ENCODE results near the gene PNPLA3.
"Not testable (repeated sequence)": the region's sequence is repeated elsewhere in the genome, so short reads cannot be mapped to it uniquely, and the experiment has no call there.

PNPLA3 gene

DNA sequence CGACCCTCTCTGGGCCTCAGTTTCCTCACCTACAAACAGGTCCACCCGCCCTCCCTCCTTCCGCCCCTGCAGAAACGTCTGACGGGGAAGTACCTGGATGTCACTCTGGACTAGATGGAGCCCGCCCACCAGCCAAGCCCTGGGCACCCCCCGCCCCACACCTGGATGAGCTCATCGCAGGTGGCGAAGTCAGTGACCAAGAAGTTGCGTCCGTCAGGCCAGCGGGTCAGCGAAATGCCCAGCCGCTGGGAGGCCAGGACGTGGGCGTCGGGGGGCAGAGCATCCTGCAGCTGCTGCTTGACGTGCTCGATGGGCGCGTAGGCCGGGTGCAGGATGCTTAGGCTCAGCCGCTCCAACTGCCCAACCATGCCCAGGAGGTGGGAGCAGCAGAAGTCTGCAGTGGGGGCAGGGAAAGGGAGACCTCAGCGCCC lies 32.7 kb upstream of the PNPLA3 start:
- no peak for DNase-seq

DNA sequence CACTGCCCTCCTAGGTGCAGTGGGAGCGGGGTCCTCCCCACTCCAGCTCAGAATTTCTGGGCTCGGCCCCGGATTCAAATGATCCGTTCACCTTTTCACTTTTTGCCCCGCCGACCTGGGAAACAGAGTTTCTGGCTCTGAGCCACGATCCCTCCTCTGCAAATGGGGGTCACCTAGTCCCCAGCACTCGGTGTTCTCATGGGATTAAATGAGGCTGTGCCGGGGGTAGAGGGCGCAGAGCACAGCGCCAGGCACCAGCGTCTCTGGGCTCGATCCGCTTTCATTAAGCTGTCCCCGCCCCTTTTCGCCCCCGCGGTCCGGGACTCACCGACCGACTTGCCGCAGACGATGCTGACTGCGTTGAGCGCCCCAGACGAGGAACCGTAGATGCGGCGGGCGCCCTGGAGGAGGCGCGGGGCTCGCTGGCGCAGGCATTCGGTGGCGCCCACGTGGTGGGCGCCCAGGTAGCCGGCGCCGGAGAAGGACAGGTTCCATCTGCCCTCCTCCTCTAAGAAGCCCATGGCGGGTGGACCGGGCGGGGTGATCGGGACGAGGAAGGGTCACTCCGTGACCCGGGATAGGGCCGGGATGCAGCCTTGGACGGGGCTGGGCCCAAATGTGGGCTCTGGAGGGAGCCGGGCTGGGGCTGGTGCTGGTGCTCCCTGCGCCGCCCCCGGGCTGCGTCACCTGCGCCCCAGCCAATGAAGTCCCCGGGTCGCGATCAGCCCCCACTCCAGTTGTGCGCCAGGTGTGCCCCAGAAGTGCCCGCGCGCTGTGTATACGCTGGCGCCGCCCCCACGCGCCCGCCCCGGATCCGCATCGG lies 32.0 kb upstream of the PNPLA3 start, which contains the start of gene PNPLA5:
TSS of gene PNPLA5 (minus strand) at position 654 of the 823 bp plus-strand sequence. CDS start at position 521, 133 bp downstream.
- peak; percentile 19 for DNase-seq

DNA sequence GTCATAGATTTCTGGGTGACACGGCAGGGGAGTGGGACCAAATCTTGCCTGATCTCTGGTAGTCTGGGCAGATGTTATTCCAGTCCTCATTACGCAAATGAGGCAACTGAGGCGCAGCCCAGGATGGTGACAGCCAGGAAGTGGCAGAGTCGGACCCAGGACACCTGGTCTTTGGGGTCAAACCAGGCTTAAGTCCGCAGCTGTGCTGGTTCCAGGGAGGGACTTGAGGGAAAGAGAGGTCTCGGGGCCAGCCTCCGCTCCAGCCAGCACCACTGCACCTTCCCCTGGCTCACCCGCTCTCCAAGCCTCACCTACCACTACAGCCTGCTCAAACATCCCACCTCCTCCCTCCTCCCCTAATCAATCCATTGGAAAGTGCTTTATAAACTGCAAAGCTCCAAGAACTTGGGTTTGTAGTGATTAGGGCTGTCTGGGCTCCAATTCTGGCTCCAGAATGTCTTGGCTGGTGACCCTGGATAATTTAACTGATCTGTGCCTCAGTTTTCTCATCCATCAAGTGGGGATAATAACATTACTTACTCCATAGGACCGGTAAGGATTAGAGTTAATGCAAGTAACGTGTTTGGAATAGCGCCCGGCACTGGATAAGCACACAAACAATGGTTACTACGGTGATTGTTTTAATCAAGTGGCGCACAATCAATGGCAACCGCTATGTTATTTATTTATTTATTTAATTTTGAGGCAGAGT lies 31.3 kb upstream of the PNPLA3 start:
- DNase-seq, result no peak

DNA sequence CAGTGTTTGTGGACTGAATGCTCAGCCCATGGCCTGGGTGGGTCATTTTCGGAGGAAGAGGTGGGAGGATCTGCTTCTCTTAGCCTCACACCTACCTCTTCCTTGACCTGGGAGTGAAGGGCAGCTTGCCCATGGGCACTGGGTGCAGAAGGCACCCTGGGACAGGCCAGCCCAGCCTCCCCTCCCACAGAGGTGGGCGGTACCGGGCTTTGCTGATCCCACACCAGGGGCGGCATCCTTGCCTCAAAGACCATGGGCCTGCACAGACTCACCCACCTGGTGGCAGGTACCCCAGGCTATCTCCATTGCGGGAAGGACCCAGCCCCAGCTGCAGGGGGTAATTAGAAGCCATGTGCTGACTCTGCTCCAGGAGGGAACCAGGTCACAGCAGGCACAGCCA lies 30.3 kb upstream of the PNPLA3 start:
- no peak for DNase-seq

DNA sequence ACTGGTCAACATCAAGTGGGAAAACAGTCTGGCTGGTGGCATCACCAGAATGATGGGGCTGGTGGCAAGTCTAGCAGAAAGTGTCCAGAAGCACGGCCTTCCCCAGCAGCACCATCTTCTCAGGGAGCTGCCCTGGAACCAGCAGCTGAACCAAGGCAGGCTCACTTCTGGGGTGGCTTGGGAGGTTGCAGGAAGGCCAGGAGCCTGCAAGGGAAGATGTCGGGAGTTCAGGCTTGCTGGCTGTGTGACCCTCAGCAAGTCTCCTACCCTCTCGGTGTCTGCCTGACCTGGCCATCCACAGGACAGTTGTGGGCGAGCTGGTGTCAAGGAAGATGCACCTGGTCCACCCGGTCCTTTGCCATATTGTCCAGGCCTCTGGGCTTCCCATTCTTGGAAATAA lies 29.5 kb upstream of the PNPLA3 start:
- DNase-seq, result no peak

DNA sequence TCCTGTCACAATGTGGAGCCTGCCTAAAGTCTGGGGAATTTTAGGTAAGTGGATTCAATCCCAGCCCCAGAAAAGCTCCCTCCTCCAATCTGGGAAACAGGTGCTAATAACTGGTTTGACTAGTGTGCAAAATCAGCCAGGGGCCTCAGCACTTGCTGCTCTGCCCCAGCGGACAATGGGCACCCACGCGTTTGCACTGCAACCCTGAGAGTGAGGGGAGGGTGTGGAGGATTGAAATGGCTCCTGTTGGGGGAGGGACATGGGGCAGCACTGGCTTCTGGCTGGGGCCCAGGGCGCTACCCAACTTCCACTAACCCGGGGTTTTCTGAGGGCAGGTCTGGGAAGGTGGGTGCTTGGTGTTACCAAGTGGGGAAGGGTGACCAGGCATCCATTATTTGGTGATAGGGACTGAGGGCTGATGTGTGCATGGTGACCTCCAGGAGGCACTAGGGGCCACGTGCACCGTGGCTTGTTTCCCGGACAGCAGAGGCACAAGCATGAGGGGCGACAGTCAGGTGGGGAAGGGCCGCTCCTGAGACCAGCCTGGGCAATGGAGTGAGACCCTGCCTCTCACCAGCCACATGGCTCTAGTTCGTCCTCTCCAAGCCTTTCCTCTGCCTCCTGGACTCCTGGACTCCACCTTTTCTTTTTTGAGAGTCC lies 27.5 kb upstream of the PNPLA3 start:
- DNase-seq, result no peak

DNA sequence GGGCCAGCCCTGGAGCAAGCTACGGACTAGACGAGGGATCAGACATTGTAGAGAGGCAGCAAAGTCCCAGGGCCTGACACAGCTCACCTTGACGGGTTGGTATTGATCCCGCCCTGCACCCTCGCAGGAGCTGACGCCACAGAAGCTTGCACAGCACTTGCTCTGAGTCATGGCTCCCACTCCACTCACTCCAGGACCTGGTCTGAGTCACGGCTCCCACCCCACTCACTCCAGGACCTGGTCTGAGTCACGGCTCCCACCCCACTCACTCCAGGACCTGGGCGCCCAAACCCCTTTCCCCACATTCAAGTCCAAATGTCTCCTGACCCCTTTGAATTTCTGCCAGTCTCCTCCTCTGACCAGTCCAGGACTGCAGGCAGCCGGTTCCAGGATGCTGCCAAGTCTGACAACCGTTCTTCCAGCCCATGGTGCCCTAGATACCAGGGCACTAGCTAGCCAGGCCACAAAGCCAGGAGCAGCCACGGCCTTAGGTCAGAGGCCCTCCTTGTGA lies 25.8 kb upstream of the PNPLA3 start:
- no peak for DNase-seq

DNA sequence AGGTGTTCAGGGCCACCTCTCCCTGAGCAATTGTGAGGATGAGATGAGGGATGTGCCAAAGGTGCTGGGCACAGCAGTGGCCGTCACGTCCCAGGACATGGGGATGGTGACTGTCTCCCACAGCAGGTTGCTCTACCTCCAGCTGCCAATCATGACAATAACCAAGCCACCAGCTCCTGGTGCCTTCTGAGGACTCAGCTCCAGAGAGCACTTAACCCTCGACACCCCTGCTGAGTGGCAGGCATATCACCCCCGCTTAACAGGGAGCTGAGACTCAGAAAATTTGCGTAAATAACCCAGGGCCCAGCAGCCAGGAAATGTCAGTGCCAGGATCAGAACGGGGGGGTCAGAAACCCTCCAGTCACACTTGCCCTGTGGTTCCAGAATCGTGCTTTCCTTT lies 23.4 kb upstream of the PNPLA3 start:
- DNase-seq, result no peak

DNA sequence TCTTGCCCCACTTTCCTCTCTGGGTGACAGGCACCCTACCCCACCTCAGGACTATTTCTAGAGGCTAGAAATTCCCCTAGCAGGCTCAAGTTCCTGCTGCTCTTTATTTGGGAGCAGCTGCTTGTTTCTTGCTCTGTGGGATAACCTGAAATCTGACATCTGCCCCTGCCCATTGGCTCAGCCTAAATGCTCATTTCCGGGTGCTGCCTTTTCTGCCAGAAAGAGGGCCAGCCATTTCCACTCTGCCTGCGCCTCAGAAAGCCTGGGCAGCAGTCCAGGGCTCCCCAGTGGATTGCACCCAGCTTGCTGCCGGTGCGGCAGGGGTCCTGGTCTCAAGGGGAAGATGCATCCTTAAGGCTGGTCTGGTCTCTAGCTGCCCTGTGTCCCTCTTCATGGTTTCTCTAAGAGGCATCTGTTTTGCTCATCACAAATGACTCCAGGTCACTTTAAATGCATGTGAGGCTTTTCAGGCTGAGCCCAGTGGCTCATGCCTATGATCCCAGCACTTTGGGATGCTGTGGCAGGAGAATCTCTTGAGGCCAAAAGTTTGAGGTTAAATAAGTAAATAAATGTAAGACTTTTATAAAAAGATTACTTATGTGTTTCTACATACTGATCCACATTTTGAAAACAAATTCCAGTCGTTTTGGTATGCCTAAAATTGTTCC lies 21.5 kb upstream of the PNPLA3 start:
- DNase-seq, result no peak

DNA sequence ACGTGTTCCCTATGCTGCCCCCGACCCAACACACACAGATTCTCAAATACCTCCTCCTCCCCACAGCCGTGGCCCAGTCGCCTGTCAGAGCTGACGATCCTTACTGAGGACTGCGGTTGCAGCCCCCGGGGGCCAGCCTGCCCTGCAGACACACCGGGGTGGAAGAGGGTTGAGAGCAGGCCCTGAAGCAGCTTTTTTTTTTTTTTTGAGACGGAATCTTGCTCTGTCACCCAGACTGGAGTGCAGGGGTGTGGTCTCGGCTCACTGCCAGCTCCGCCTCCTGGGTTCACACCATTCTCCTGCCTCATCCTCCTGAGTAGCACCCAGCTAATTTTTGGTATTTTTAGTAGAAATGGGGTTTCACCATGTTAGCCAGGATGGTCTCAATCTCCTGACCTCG lies 20.6 kb upstream of the PNPLA3 start:
- not testable (repeated sequence) for DNase-seq

DNA sequence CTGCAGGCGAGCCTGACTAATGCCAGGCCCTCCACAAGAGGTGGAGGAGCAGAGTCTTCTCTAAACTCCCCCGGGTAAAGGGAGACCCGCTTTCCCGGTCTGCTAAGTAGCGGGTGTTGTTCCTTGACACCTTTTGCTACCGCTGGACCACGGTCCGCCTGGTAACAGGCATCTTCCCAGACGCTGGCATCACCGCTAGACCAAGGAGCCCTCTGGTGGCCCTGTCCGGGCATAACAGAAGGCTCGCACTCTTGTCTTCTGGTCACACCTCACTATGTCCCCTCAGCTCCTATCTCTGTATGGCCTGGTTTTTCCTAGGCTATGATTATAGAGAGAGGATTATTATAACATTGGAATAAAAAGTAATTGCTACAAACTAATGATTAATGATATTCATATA lies 19.2 kb upstream of the PNPLA3 start:
- DNase-seq, result peak; percentile 20

DNA sequence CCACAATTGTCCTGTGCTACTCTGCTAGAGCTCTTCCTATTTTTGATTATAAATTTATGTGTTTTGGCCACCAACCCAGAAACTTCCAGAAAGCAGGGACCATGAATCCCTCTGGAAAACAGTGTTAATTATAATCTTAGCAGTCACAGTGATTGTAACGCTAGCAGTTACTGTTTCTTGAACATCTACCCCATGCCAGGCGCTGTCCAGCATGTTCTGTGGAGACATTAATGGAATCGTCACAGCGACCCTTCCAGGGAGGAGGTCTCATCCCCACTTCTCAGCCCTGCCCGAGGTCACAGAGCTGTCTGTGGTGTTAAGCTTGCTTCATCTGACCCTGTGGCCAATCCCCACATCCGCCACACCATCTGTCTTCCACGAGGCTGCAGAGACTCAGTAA lies 17.9 kb upstream of the PNPLA3 start:
- DNase-seq, result no peak

DNA sequence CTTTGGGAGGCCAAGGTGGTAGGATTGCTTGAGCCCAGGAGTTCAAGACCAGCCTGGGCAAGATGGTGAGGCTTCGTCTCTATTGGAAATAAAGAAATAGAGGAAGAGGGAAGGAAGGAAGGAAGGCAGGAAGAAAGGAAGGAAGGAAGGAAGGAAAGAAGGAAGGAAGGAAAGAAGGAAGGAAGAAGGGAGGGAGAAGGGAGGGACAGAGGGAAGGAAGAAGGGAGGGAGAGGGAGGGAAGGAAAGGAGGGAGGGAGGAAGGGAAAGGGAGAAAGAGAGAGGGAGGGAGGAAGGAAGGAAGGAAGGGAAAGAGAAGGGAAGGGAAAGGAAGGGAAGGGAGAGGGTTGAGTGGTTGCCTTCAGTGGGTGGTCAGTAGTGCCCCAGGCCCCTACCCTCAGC lies 13.9 kb upstream of the PNPLA3 start:
- DNase-seq, result no peak

DNA sequence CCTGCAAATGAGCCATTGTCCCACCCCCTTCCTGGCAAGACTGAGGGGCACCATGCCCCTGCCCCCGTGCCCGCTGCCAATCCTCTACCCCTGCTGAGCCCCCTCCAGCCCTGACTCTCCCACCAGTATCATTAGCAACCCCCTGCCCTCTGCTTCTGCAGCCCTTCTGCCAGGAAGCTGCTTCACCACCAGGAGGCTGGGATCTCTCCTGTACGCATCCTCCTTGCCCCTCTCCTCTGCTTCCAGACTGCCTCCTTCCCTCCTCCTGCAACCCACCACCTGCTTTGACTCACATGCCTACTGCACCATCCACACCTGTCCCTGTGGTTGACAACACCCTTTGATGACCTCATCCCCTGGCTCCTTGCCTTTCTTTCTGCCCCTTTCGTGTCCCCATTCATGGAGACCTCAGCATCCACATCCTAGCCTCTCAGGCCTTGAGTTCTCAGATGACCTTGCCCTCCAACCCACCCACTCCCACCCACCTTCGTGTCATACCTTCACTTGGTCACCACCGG lies 13.4 kb upstream of the PNPLA3 start:
- no peak for DNase-seq

DNA sequence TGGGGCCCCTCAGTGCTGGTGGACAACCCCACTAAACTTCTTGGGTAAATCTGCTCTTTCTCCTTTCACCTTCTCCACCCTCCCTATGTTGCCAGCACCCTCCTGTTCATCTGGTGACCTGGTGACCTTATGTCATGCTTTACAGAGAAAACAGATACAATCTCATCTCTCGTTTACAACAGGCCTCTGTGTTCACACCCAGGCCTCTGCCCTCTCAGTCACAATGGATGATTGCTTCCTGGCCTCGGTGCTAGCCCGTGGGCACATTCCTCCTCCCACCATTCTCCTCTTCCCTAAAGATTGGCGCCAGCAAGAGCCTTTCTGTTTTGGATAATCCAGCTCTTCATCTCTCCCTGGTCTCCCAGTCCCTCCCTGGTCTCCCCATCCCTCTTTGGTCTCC lies 12.3 kb upstream of the PNPLA3 start:
- no peak for DNase-seq

DNA sequence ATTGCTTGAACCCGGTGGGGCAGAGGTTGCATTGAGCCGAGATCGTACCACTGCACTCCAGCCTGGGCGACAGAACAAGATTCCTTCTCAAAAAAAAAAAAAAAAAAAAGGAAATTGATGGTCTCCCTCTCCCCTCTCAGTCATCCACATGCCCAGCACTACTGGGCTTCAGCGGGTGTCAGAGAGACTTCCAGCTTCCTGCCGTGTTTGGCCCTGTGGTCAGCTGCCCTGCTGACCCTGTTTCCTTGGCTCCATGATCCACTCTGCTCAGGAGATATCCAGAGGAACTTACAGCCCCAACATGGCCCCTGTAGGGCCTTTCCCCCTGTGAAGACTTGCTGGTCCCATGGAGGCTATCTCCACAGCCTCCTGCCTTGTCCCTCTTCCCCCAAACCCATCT lies 6.1 kb upstream of the PNPLA3 start:
- no peak for DNase-seq

DNA sequence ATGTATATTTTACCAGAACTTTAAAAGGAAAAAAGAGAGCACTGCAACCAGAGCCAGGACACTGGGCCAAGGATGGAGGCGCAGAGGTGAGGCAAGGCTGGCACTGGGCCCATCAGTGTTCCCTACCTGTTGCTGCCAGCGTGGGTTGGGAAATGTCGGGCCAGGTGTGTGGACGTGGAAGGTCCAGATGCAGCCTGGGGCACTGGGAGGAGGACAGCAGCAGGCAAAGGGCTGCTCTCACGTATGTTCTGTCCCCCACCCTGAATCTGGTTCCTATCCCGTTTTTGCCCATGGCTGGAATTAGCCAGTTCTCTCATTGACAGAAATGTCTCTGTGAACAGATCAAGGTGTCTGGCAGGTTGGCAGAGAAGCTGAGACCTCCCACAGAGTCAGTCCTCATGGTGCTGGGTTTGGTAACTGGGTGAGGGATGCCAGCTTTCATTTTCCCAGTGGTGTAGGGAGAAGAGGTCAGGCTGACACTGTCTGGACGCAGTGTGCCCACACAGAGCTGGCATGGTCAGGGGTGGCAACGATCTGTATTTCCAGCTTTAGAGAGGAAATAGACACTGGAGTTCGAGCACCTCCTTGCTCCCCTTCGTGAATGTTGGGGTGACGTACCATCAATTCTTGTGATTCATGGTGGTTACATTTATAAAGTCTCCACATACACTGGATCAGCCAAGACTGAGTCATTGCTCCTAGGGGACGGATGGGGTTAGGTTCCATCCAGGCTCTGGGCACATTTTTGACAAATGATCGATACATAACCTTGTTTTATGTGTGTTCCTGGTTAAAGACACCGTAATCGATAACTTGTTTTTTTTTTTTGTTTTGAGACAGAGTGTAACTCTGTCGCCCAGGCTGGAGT lies 4.3 kb upstream of the PNPLA3 start:
- no peak for DNase-seq

DNA sequence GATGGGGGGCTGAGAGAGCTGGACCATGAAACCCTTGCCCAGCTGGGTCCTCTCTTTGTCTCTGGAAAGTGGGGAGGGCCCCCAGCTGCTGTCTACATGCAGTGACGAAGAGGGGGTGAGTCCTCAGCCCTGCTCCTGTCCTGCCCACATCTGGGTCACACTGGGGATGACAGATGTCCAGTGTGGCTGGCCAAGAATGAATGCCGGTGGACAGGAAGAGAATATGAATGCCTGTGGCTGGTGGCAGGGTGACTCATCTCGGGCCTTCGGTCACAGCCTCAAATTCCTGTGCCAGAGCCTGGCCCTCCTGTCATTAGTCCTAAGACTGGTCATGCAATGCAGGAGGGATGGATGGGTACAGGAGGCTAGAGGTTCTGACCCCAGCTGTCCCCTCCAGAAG lies 2.2 kb upstream of the PNPLA3 start:
- DNase-seq, result no peak

DNA sequence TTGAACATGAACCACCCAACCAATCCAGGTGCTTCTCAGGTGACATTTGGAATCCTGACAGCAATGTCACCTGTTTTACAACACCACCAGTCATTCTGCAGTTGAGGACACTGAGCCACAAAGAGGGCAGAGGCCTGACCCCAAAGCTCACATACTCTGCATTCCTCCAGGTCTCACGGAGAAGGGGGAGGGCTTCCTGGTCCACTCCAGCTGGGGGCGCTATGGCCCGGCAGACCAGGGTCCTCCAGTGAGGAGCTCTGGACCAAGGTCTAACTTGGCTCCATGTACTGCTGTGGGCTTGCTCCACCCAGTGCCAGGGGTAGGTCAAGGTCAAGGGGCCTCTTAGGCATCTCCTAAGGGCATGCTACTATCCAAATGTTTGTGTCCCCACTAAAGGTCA lies 1.5 kb upstream of the PNPLA3 start:
- DNase-seq, result no peak

DNA sequence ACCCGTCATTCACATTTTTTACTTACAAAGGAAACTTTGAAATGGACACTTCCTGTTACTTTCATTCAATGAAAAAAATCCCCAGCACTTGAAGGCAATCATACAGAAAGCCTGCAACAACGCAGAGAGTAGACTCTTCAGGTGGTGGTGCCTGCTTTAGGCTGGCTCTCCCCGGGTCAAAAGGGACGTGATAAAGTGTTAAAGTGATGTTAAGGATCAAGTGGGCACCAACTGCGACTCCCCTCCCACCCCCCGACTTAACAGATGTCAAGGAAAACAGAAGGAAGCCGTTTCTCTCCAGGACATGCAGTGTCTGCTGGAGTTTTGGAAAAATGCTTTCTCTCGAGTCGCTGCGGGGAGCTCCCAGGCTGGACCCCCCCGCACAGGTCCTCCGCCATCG lies 414 bp upstream of the PNPLA3 start:
- DNase-seq, result no peak

DNA sequence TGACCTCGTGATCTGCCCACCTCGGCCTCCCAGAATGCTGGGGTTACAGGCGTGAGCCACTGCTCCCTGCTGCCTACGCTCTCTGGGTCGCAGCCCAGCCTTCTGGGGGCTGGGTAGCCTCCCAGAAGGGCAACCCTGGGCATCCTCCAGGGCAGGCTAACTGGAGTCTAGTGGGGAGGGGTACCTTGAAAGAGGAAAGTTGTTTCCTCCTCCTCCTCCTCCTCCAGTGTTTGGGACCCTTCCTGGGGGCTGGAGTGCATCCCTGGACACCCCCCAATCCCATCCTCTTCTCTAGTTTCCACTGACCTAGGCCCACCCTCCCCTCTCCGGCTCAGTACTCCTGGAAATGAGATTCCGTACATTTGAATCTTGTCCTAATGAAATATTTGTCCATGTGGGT lies 1.3 kb downstream of the PNPLA3 start:
- no peak for DNase-seq

Data from stimulated activated CD4-positive, alpha-beta T cell treated with anti-CD3 and anti-CD28 coated beads, Interleukin-4, amount 100 ng/mL, for 24 hours (primary cell).